ENCODE results near the gene DGKG.

DGKG gene

DNA sequence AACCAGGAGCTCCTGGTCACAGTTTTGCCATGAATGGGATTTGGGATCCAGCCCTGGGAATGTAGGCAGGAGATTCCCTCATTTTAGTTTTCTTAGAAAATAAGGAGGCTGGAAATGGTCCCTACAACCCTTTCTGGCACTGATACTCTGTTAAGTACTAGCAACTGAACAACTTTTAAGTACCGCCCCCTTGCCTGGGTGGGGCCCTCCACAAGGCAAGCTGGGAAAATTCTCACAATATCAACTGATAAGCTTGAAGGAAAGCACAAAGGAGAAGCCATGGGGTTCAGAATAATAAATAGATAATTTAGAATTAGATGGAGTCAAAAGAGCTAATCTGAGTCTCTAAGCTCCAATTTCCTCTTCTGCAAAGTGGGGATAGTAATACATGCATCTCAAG is 4.2 kb upstream of the DGKG start:
- no peak for DNase-seq (ENCODE audit: extremely low read depth, low read depth)
- no peak for TF ChIP-seq CTCF (IDR thresholded peaks at IDR 0.05; ENCODE audit: low read depth, low read length)

DNA sequence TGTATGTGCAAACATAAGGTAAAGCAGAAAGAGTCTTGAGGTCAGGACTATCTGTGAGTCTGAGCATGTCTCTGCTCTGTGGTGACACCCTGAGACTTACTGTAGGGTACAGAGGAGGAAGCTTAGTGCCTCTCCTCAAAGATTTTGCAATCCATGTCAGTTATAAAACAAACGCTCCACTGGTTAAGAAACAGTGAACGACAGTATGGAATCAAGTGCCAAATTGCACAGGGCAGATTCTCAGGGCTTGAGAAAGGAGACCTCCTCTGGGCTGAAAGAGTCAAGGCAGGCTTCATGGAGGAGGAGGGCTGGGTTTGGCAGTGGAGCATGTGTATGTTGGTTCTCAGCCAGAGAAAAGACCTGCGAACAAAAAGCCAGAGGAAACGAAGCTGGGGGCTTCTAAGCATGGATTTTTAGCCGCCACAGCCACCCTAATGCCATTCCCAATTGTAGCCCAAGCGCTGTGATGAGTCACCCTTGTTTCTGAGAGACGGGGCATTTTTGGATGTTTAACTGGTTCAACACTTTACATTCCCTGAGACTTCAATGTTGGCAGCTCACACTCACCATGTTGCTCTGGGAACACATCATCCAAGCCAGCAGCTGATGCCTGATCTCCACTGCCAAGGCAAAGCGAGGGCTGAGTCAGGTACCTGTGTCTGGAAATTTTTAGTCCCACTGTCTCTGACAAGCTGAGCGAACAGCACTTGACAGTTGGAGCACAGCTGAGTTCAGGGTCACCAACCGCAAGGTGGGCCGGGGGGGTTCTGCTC is 3.4 kb upstream of the DGKG start:
- no peak for DNase-seq (ENCODE audit: extremely low read depth, low read depth)
- TF ChIP-seq CTCF (IDR thresholded peaks at IDR 0.05; ENCODE audit: low read depth, low read length): no peak

- no peak for TF ChIP-seq CTCF (IDR thresholded peaks at IDR 0.05; ENCODE audit: low read depth, low read length)
- DNase-seq (ENCODE audit: extremely low read depth, low read depth): no peak
Measured at GRCh38 chr3:186362988-186363387, 954 bp upstream of the DGKG start.

DNA sequence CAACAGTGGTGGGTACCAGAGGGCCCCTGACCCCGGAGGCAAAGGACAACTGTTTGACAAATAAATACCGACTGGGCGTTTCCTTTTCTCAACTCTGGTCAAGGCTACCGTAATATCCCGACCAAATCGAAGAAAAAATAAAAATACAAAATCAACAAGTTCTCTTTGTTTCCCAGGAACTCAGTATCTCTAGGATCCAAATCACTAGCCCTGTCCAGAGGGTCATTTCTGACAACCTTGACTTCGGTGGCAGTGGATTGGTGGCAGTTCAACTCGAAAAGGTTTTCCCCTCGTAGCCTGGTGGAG is 456 bp upstream of the DGKG start:
- no peak for TF ChIP-seq CTCF (IDR thresholded peaks at IDR 0.05; ENCODE audit: low read depth, low read length)
- no peak for DNase-seq (ENCODE audit: extremely low read depth, low read depth)

DNA sequence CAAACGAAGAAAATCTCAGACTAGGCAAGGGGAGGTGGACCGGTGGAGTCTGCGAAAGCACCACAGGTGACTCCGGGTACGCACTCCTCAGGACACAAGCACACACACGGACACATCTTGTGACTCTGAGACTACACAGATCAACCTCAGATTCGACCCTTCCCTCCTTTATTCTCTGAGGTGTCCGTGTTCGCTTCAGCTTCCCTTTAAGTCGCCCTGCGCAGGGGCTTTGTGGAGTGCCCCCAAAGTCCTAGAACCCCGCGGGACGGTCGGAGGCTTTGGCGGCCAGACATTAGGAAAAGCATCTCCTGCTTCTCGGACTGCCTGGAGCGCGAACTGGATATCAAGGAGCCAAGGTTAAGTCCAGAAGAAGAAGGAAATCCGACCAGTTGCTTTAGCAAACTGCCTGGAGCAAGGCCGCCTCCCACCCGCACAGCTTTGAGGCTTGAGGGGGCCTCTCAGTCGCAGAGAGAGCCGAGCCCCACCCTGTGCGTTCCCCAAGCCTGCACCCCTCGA is 730 bp downstream of the DGKG start:
- TF ChIP-seq CTCF (IDR thresholded peaks at IDR 0.05; ENCODE audit: low read depth, low read length): no peak
- no peak for DNase-seq (ENCODE audit: extremely low read depth, low read depth)

DNA sequence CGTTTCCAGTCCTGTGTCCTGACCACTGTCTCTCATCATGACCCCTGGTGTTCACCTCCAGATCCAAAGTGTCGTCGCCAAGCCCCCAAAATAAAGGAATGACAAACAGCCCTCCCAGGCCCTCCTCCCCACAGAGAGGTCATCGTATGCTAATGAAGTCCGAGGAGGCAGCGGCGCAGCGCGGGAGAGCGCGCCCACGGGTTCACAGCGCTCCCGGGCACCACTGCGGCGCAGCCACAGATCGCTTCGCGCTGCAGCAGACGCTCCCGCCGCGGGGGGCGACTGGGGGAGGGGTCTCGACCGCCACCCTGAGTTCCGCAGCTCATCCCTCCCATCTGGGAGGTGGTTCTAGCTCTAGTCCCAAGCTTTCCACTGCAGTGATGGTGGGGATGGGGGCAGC is 1.3 kb downstream of the DGKG start:
- TF ChIP-seq CTCF (IDR thresholded peaks at IDR 0.05; ENCODE audit: low read depth, low read length): no peak
- DNase-seq (ENCODE audit: extremely low read depth, low read depth): no peak

GRCh38 chr3:186359078-186359477 is 3.0 kb downstream of the DGKG start:
- TF ChIP-seq CTCF (IDR thresholded peaks at IDR 0.05; ENCODE audit: low read depth, low read length): no peak
- no peak for DNase-seq (ENCODE audit: extremely low read depth, low read depth)

Measured in AG09319 (cell line).